ENCODE results near the gene SCYGR8.

Gene SCYGR8

GRCh38 chr2:227772197-227772661, 26.5 kb downstream of the SCYGR8 start:
- ChIA-PET POLR2A (no interaction called here), CTCF (interaction anchor here (1.3 to 2.2 kb wide), 2 partner anchors 11 to 16 kb away, joined by 5 to 9 read pairs; no protein-coding TSS in a partner anchor)
- DNase-seq (ENCODE audit: low read depth, low spot score), result no peak

GRCh38 chr2:227772932-227773331, 27.2 kb downstream of the SCYGR8 start:
- H3K4me3 ChIP-seq (ENCODE audit: low read depth, low read length), result no peak overlapping the region
- DNase-seq (ENCODE audit: low read depth, low spot score), result no peak
- ChIA-PET POLR2A (no interaction called here), CTCF (interaction anchor here (1.3 to 2.2 kb wide), 2 partner anchors 9 to 17 kb away, joined by 4 to 9 read pairs; no protein-coding TSS in a partner anchor)
- no peak for TF ChIP-seq CTCF (IDR thresholded peaks at IDR 0.05; ENCODE audit: insufficient read depth, low read length, missing control alignments)

More at GRCh38 chr2:227772197-227772661, 26.5 kb downstream of the SCYGR8 start:
- no peak overlapping the region for H3K4me3 ChIP-seq (ENCODE audit: low read depth, low read length)
- TF ChIP-seq CTCF (IDR thresholded peaks at IDR 0.05; ENCODE audit: insufficient read depth, low read length, missing control alignments), result no peak

GRCh38 chr2:227774011-227774624, 28.4 kb downstream of the SCYGR8 start:
- TF ChIP-seq CTCF (IDR thresholded peaks at IDR 0.05; ENCODE audit: insufficient read depth, low read length, missing control alignments), result peak; percentile 2
- DNase-seq (ENCODE audit: low read depth, low spot score), result no peak
- no peak overlapping the region for H3K4me3 ChIP-seq (ENCODE audit: low read depth, low read length)
- POLR2A ChIA-PET, result no interaction called here
- CTCF ChIA-PET, result interaction anchor here (0.9 to 2.2 kb wide), 5 partner anchors 8 to 116 kb away, joined by 3 to 9 read pairs (median 4); no protein-coding TSS in a partner anchor

GRCh38 chr2:227774895-227775842, 29.5 kb downstream of the SCYGR8 start:
- no peak for TF ChIP-seq CTCF (IDR thresholded peaks at IDR 0.05; ENCODE audit: insufficient read depth, low read length, missing control alignments)
- no peak overlapping the region for H3K4me3 ChIP-seq (ENCODE audit: low read depth, low read length)
- ChIA-PET POLR2A (no interaction called here), CTCF (interaction anchor here (1.0 to 1.4 kb wide), 2 partner anchors 9 to 115 kb away, joined by 4 read pairs; no protein-coding TSS in a partner anchor)
- DNase-seq (ENCODE audit: low read depth, low spot score), result no peak

DNA sequence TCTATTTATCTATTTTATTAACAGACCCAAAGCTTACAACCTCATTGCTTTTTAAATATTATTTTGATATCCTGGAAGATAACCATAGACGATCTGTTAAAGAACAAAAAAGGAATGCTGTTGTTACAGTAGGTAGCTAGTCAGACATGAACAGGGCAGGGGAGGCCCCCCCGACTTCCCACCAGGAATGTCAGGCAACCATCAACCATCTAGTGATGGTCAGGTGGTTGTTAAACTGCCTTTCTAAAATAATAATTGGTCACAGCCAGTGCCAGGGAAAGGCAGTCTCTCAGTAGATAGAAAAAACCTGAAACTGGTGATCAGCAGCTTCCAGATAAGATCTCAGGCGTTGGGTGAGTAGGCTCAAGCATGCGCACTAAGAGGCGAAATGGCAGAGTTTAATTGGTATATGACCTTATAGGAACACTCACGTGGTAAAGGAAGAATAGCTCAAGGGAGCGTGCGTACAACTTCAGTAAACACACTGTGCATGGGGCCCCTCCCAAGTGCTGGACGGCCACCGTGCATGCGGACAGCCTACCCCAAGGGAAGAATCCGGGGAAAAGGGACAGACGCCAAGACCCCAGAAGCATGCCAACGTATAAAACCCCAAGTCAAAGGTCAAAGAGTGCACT, 35.4 kb downstream of the SCYGR8 start:
- ChIA-PET POLR2A (no interaction called here), CTCF (no interaction called here)
- no peak overlapping the region for H3K4me3 ChIP-seq (ENCODE audit: low read depth, low read length)
- no peak for TF ChIP-seq CTCF (IDR thresholded peaks at IDR 0.05; ENCODE audit: insufficient read depth, low read length, missing control alignments)
- DNase-seq (ENCODE audit: low read depth, low spot score), result no peak
